ENCODE measurements around the gene FGFR1OP2.
A peak's percentile ranks its signal among the peaks of the same experiment; 100 is the strongest.

The FGFR1OP2 gene

DNA sequence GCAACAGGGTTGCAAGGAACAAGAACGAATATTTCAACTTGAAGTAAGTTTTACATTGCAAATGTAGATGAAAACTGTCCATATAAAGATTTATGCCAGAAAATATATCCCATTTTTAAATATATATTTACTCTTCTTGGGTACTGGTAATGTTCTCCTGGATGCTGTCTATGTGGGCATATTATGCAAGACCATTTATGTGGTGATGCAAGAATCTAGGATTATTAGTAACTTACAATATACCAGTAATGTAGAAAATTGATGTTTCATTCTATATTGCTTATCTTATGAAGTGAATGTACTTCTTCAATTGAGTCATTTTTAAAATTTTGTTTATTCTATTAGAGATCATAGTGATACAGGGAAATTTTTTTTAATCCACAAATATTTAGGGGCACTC lies 25.1 kb downstream of the FGFR1OP2 start:
- no peak overlapping the region for H2AFZ ChIP-seq (ENCODE audit: low read depth)
- H3K9ac ChIP-seq: no peak overlapping the region
- no peaks in the 10 kb centered on the region for H3K36me3 ChIP-seq (ENCODE audit: insufficient read depth)
- no peaks in the 10 kb centered on the region for H3K27me3 ChIP-seq (ENCODE audit: insufficient read depth, low read depth)
- no peaks in the 10 kb centered on the region for H3K4me1 ChIP-seq (ENCODE audit: low read depth, poor library complexity, severe bottlenecking)
- no peaks in the 10 kb centered on the region for H3K79me2 ChIP-seq (ENCODE audit: insufficient read depth, low read depth)
- H3K4me2 ChIP-seq: no peak overlapping the region
- H3K27ac ChIP-seq: no peak overlapping the region
- H4K20me1 ChIP-seq (ENCODE audit: insufficient read depth): no peaks in the 10 kb centered on the region
- TF ChIP-seq, protein P1, sequence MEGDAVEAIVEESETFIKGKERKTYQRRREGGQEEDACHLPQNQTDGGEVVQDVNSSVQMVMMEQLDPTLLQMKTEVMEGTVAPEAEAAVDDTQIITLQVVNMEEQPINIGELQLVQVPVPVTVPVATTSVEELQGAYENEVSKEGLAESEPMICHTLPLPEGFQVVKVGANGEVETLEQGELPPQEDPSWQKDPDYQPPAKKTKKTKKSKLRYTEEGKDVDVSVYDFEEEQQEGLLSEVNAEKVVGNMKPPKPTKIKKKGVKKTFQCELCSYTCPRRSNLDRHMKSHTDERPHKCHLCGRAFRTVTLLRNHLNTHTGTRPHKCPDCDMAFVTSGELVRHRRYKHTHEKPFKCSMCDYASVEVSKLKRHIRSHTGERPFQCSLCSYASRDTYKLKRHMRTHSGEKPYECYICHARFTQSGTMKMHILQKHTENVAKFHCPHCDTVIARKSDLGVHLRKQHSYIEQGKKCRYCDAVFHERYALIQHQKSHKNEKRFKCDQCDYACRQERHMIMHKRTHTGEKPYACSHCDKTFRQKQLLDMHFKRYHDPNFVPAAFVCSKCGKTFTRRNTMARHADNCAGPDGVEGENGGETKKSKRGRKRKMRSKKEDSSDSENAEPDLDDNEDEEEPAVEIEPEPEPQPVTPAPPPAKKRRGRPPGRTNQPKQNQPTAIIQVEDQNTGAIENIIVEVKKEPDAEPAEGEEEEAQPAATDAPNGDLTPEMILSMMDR (conservative IDR thresholded peaks at IDR 0.05; ENCODE audit: low read depth, low read length): no peak
- no peak overlapping the region for H3K4me3 ChIP-seq (IDR thresholded peaks at IDR 0.05; ENCODE audit: insufficient read depth, low read depth, low read length)

DNA sequence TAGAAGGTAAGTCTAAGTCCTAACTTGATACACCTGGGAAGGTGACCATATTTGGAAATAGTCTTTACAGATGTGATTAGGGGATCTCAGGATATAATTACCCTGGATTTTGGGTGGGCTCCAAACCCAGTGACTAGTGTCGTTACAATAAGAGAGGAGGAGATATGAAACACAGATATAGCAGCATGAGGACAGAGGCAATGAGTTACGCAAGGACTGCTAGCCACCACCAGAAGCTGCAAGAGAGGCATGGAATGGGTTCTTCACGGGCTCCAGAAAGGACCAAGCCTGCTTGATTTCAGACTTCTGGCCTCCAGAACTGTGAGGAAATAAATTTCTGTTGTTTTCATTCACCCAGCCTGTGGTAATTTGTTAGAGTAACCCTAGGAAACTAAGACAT lies 28.6 kb downstream of the FGFR1OP2 start:
- H3K27ac ChIP-seq: no peak overlapping the region
- no peak overlapping the region for H3K9ac ChIP-seq
- no peak overlapping the region for H3K4me2 ChIP-seq
- TF ChIP-seq, protein P1 (conservative IDR thresholded peaks at IDR 0.05; ENCODE audit: low read depth, low read length): no peak
- no peaks in the 10 kb centered on the region for H3K27me3 ChIP-seq (ENCODE audit: insufficient read depth, low read depth)
- no peaks in the 10 kb centered on the region for H3K36me3 ChIP-seq (ENCODE audit: insufficient read depth)
- no peak overlapping the region for H3K4me3 ChIP-seq (IDR thresholded peaks at IDR 0.05; ENCODE audit: insufficient read depth, low read depth, low read length)
- H3K4me1 ChIP-seq (ENCODE audit: low read depth, poor library complexity, severe bottlenecking): peaks cover 13% of the 10 kb centered on the region
- no peaks in the 10 kb centered on the region for H3K79me2 ChIP-seq (ENCODE audit: insufficient read depth, low read depth)
- no peaks in the 10 kb centered on the region for H4K20me1 ChIP-seq (ENCODE audit: insufficient read depth)
- H2AFZ ChIP-seq (ENCODE audit: low read depth): no peak overlapping the region

DNA sequence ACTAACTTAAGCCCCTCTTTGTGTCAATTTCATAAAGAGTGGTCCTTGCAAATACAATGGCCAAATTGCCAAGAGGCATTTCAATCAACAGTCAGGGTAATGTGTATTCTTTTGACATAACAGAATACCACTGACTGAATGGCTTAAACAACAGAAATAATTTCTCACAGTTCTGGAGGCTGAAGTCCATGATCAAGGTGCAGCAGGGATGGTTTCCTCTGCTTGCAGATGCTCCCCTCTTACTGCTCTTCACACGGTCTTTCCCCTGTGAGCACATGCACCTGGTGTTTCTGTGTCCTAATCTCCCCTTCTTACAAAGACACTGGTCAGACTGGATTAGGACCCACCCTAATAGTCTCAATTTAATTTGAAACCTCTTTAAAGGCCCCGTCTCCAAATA lies 31.9 kb downstream of the FGFR1OP2 start:
- H3K4me2 ChIP-seq: no peak overlapping the region
- H3K4me3 ChIP-seq (IDR thresholded peaks at IDR 0.05; ENCODE audit: insufficient read depth, low read depth, low read length): no peak overlapping the region
- no peaks in the 10 kb centered on the region for H4K20me1 ChIP-seq (ENCODE audit: insufficient read depth)
- H3K9ac ChIP-seq: no peak overlapping the region
- TF ChIP-seq, protein P1 (conservative IDR thresholded peaks at IDR 0.05; ENCODE audit: low read depth, low read length): no peak
- no peaks in the 10 kb centered on the region for H3K79me2 ChIP-seq (ENCODE audit: insufficient read depth, low read depth)
- no peak overlapping the region for H3K27ac ChIP-seq
- H3K27me3 ChIP-seq (ENCODE audit: insufficient read depth, low read depth): no peaks in the 10 kb centered on the region
- H3K36me3 ChIP-seq (ENCODE audit: insufficient read depth): no peaks in the 10 kb centered on the region
- no peak overlapping the region for H2AFZ ChIP-seq (ENCODE audit: low read depth)
- H3K4me1 ChIP-seq (ENCODE audit: low read depth, poor library complexity, severe bottlenecking): peaks cover 25% of the 10 kb centered on the region

DNA sequence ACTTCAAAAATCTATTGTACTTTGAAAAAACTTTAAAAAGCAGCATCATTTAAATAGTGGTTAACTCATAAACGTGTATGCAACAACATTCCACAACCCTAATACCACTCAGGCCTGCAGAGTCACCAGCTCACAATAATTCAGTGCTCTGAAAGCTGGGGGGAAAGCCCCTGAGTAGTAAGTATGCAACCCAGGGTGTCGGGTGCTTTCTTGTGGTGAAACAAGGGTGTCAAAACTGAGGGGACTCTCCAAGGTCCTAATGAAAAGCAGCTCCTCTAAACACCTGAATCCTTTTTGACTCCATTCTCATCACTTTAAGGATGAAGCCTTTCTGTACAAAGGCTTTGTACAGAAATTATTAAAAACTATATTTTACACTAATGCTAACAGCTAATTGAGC lies 33.7 kb downstream of the FGFR1OP2 start:
- H3K27ac ChIP-seq: peak overlapping the region; percentile 1; the same call in 1 of the 2 replicates
- H3K4me2 ChIP-seq: peak overlapping the region; percentile 50
- no peaks in the 10 kb centered on the region for H3K36me3 ChIP-seq (ENCODE audit: insufficient read depth)
- H4K20me1 ChIP-seq (ENCODE audit: insufficient read depth): no peaks in the 10 kb centered on the region
- H2AFZ ChIP-seq (ENCODE audit: low read depth): no peak overlapping the region
- no peak overlapping the region for H3K9ac ChIP-seq
- TF ChIP-seq, protein P1 (conservative IDR thresholded peaks at IDR 0.05; ENCODE audit: low read depth, low read length): no peak
- H3K27me3 ChIP-seq (ENCODE audit: insufficient read depth, low read depth): no peaks in the 10 kb centered on the region
- no peak overlapping the region for H3K4me3 ChIP-seq (IDR thresholded peaks at IDR 0.05; ENCODE audit: insufficient read depth, low read depth, low read length)
- peaks cover 25% of the 10 kb centered on the region for H3K4me1 ChIP-seq (ENCODE audit: low read depth, poor library complexity, severe bottlenecking)
- H3K79me2 ChIP-seq (ENCODE audit: insufficient read depth, low read depth): no peaks in the 10 kb centered on the region
